PC-3 (cell line): Measurements from ENCODE around the gene SPR.

Experiments used
- EZH2phosphoT487 ChIP-seq: fragments of 300-600 bp; sonication (generic); IDR thresholded peaks from 2 replicates; pipeline ENCODE4 v1.6.1; 2018; ENCODE audit warnings: mild to moderate bottlenecking, antibody characterized with exemption, low read length, borderline replicate concordance
- TF ChIP-seq, protein P1 (sequence below): fragments of 300-600 bp; sonication (generic); conservative IDR thresholded peaks from 2 replicates; pipeline ENCODE4 v1.5.1; 2017; ENCODE audit warnings: antibody characterized with exemption, low read depth, mild to moderate bottlenecking, low read length

DNA sequence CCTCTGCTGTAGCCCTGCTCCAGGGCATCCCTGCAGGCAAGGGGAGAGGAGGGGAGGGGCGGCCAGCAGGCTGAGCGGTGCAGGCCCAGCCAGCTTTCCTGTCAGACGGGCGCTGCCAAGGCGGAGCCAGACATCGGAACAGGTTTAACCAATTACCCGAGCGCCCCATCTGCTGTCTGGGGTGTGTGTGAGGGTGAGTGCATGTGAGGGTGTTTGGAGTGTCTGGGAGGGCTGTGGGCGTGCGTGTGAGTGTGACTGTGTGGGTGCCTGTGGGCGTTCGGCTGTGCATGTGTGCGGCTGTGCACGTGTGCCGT is 50.1 kb downstream of the SPR start:
- TF ChIP-seq, protein P1, sequence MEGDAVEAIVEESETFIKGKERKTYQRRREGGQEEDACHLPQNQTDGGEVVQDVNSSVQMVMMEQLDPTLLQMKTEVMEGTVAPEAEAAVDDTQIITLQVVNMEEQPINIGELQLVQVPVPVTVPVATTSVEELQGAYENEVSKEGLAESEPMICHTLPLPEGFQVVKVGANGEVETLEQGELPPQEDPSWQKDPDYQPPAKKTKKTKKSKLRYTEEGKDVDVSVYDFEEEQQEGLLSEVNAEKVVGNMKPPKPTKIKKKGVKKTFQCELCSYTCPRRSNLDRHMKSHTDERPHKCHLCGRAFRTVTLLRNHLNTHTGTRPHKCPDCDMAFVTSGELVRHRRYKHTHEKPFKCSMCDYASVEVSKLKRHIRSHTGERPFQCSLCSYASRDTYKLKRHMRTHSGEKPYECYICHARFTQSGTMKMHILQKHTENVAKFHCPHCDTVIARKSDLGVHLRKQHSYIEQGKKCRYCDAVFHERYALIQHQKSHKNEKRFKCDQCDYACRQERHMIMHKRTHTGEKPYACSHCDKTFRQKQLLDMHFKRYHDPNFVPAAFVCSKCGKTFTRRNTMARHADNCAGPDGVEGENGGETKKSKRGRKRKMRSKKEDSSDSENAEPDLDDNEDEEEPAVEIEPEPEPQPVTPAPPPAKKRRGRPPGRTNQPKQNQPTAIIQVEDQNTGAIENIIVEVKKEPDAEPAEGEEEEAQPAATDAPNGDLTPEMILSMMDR: no peak
- TF ChIP-seq EZH2phosphoT487: no peak
